Right forelimb (tissue), 1 donor: ENCODE data around the gene SPATA20.

ENCODE experiments used
- DNase-seq: peaks from one replicate; pipeline ENCODE4 v3.0.0-alpha.2; 2018

SPATA20 gene

DNA sequence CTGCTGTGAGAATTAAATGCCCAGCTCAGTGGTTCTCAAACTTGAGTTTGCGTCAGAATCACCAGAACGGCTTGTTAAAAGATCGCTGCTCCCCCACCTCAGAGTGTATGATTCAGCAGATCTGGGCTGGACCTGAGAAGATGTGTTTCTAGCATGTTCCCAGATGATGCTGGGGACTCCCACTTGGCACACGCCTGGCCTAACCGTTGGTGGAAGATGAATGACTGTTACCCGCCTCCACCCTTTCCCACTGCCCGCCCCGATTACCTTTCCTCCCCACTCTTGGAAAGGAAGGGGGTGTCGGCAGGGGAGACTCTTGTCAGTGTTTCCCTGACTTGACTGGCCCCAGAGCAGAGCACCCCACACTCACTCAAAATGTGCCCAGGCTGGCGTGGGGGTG, 58.5 kb downstream of the SPATA20 start:
- DNase-seq, result no peak
